ENCODE measurements around the gene BOC. TPM values are rescaled to one million over a fixed set of nuclear protein-coding genes. Genes with fewer than 3 reads are reported as not detected.

The BOC gene
- total RNA-seq, 1 experiment from 2014 or later: 3.5 TPM

DNA sequence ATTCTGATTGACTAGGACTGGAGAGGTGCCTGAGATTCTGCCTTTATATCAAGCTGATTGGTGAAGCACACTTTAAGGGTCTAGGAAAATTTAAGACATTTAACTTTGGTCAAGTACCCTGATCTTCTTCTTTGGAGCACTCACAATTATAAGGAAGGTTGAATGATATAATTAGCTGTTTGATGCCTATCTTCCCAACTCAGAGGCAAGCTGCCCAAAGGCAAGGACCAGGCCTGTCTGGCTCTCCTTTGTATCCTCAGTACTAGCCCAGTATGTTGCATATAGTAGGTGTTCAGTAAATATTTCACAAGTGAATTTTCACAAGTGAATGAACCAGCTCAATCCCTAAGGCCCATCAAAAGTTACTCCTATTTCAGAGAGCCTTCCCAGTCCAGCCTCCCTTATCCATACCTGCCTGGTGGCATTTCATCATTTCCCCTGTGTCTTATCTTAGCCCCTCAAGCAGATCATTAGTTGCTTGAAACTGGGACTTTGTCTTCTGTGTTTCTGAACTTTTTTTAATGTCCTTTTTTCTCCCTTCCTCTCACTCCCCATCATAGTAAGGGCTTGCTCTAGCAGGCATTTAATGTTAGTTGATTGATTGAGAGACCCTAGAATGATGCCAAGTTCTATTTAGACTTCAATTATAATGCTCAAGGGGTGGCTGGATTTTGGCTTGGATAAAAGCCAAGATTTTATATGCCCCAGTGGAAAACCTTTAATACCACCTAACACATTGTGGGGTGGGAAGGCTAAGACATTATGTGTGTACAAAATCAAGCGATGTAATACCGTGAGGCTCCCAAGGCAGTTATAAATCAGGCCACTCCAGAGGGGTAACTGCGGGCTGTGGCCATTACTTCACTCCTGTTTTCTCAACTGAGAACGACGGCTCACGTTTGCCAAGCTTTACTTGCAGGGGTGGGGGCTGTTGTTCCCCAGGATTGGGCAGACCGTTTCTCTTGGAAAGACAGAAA is 43.2 kb upstream of the BOC start:
- no peak overlapping the region for H2BK15ac ChIP-seq (ENCODE audit: low read depth, low read length)
- no peak overlapping the region for H3K18ac ChIP-seq (ENCODE audit: insufficient read length, low read depth, low read length)
- no CpG with 5 or more reads among the region's 7 CpGs for WGBS (ENCODE audit: extremely low coverage, insufficient read length, low lambda C conversion rate)
- no peak overlapping the region for H4K5ac ChIP-seq (ENCODE audit: insufficient read length, low read depth, low read length)
- H3K23me2 ChIP-seq (ENCODE audit: insufficient read length, low read depth, low read length, poor library complexity, severe bottlenecking): peaks cover 3% of the 10 kb centered on the region
- H3K9me3 ChIP-seq (ENCODE audit: control insufficient read depth, low read depth, low read length): no peaks in the 10 kb centered on the region
- no peaks in the 10 kb centered on the region for H3K27me3 Mint-ChIP-seq (ENCODE audit: low read depth)
- H2BK120ac ChIP-seq (ENCODE audit: low read depth, low read length, poor library complexity, severe bottlenecking): no peak overlapping the region
- no peak overlapping the region for H3K14ac ChIP-seq (ENCODE audit: insufficient read depth, low read length)
- no peak overlapping the region for H3K9ac ChIP-seq (ENCODE audit: extremely low read depth, insufficient read length, low read length)
- no peak overlapping the region for H2AFZ ChIP-seq (ENCODE audit: low read length)
- H2BK5ac ChIP-seq (ENCODE audit: insufficient read length, low read length): no peak overlapping the region
- H3K79me1 ChIP-seq (ENCODE audit: insufficient read depth, low read depth, low read length, poor library complexity, severe bottlenecking): no peaks in the 10 kb centered on the region
- no peak overlapping the region for H3K27ac Mint-ChIP-seq
- no peak overlapping the region for H3K4me2 ChIP-seq (ENCODE audit: insufficient read depth, insufficient read length, low read length)
- H3K4ac ChIP-seq (ENCODE audit: low read depth, low read length): no peak overlapping the region
- H3K4me1 ChIP-seq (ENCODE audit: insufficient read depth, low read length): no peaks in the 10 kb centered on the region; the same call in 1 of the 2 replicates
- H3K36me3 Mint-ChIP-seq (ENCODE audit: insufficient read depth in 1 of 3, low read depth in 3 of 3): no peaks in the 10 kb centered on the region
- H2BK12ac ChIP-seq (ENCODE audit: insufficient read length, low read depth, low read length): no peak overlapping the region
- no peak overlapping the region for H3K56ac ChIP-seq (ENCODE audit: insufficient read length, low read depth, low read length)
- H2AK5ac ChIP-seq (ENCODE audit: insufficient read length, low read length): no peak overlapping the region
- no peaks in the 10 kb centered on the region for H3K79me2 ChIP-seq (ENCODE audit: insufficient read depth, low read length)
- no peaks in the 10 kb centered on the region; a peak in 1 of 5 replicates for H3K9me3 Mint-ChIP-seq
- no peak overlapping the region for H3K23ac ChIP-seq (ENCODE audit: insufficient read length, low read depth, low read length)
- no peak overlapping the region for H4K91ac ChIP-seq (ENCODE audit: insufficient read length, low read depth, low read length)
- TF ChIP-seq CTCF (conservative IDR thresholded peaks at IDR 0.05): no peak
- H4K20me1 ChIP-seq (ENCODE audit: control insufficient read depth, insufficient read depth, insufficient read length): no peaks in the 10 kb centered on the region
- no peak overlapping the region for H3K27ac ChIP-seq (ENCODE audit: insufficient read length, low read depth, low read length)
- peaks cover 10 to 20% of the 10 kb centered on the region in 2 experiments; a peak in 3 of 4 replicates for H3K4me1 Mint-ChIP-seq
- H3K4me3 Mint-ChIP-seq: no peak overlapping the region
- H3K27me3 ChIP-seq (ENCODE audit: insufficient read depth, low read length): no peaks in the 10 kb centered on the region
- DNase-seq: no peak
- no peak overlapping the region for H3T11ph ChIP-seq (ENCODE audit: low read length)
- H4K8ac ChIP-seq (replicated peaks; ENCODE audit: insufficient read length, low read depth, low read length): no peak overlapping the region
- H2BK20ac ChIP-seq (ENCODE audit: low read depth, low read length, poor library complexity, severe bottlenecking): no peak overlapping the region
